NT2/D1 (cell line): ENCODE data around the gene CTPS2.

Experiments used
- DNase-seq: peaks from one replicate; pipeline ENCODE4 v3.0.0-alpha.2; 2011; ENCODE audit warnings: low read depth, low spot score
- H3K27me3 ChIP-seq: 2 replicates; pipeline ENCODE4 v1.6.0; 2011; ENCODE audit warnings: mild to moderate bottlenecking; ENCODE audit not compliant: insufficient read length, insufficient read depth
- H3K36me3 ChIP-seq: 2 replicates; pipeline ENCODE4 v1.6.1; 2011; ENCODE audit warnings: mild to moderate bottlenecking, low read length, mixed read lengths; ENCODE audit not compliant: insufficient read depth, insufficient read length
- H3K4me1 ChIP-seq: 2 replicates; pipeline ENCODE4 v1.5.1; 2011; ENCODE audit not compliant: insufficient read depth, insufficient read length
- H3K4me3 ChIP-seq: 2 replicates; pipeline ENCODE4 v1.5.1; 2011; ENCODE audit warnings: low read depth; ENCODE audit not compliant: insufficient read length
- H3K9ac ChIP-seq: 2 replicates; pipeline ENCODE4 v1.6.0; 2011; ENCODE audit warnings: low read depth; ENCODE audit not compliant: insufficient read length
- H3K9me3 ChIP-seq: 2 replicates; pipeline ENCODE4 v1.5.1; 2011; ENCODE audit warnings: mild to moderate bottlenecking, low read length; ENCODE audit not compliant: insufficient read depth
- SUZ12 ChIP-seq: IDR thresholded peaks from 2 replicates; pipeline ENCODE4 v1.6.1; 2011; ENCODE audit not compliant: insufficient read length, insufficient read depth; ENCODE audit errors: extremely low read depth
- YY1 ChIP-seq: IDR thresholded peaks from 2 replicates; pipeline ENCODE4 v1.6.1; 2011; ENCODE audit not compliant: insufficient read length, insufficient read depth
- ZNF274 ChIP-seq: IDR thresholded peaks from 2 replicates; pipeline ENCODE4 v1.6.1; 2011; ENCODE audit warnings: mild to moderate bottlenecking, low read depth, low read length

The CTPS2 gene

DNA sequence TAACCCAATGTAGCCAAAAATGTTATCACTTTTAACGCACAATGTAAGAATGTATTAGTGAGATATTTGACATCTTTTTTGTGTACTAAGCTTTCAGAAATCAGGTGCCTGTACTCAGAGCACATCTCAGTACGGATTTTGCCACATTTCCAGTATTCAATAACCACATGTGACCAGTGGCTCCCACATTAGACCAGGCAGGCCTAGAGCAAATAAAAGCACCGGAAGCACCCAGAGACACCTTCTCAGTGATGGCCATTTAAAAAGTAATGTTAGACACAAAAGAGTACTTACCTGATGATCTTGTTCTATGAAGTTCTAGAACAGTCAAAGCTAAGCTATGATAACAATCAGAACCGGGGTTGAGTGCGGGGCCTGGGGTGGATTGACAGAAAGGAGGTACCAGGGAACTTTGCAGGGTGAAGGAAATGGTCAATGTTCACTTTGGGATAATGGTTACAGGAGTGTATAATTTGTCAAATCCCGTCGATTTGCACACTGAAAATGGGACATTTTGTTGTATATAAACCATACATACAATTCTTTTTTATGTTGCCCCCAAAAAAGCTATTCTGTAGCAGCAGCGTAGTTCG, 1.2 kb downstream of the CTPS2 start:
- H3K9ac ChIP-seq = peak overlapping the region; percentile 94

DNA sequence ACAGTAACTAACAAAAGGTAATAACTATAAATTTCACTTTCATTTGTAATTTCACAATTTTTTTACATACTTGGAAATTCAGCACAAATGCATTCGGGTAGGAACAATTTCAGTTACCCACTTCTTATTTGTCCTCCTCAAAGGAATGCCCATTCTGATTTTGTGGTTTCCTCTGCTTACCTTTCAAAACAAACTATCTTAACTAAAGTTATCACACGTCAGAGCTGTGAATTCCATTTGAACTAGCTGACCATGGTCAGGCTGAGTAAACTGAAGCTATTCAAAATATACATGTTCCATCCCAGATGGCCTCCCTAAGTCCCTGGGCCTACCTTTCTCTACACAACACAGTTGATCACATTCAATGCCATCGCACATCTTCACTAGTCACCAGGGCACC, 4.5 kb downstream of the CTPS2 start:
- H3K36me3 ChIP-seq = peaks cover 8% of the 10 kb centered on the region
- TF ChIP-seq YY1 (no peak), ZNF274 (no peak), SUZ12 (no peak)
- no peaks in the 10 kb centered on the region for H3K9me3 ChIP-seq
- no peak overlapping the region for H3K9ac ChIP-seq
- H3K4me1 ChIP-seq = no peaks in the 10 kb centered on the region
- no peaks in the 10 kb centered on the region for H3K27me3 ChIP-seq
- no peak for DNase-seq
- no peak overlapping the region for H3K4me3 ChIP-seq

More for the DNA sequence above, 1.2 kb downstream of the CTPS2 start:
- Histone ChIP-seq H3K27me3 (no peaks in the 10 kb centered on the region), H3K9me3 (no peaks in the 10 kb centered on the region), H3K36me3 (peaks cover 8% of the 10 kb centered on the region), H3K4me1 (no peaks in the 10 kb centered on the region), H3K4me3 (peak overlapping the region; percentile 70)
- TF ChIP-seq ZNF274 = no peak
- TF ChIP-seq SUZ12 = no peak
- no peak for TF ChIP-seq YY1
- DNase-seq = no peak

DNA sequence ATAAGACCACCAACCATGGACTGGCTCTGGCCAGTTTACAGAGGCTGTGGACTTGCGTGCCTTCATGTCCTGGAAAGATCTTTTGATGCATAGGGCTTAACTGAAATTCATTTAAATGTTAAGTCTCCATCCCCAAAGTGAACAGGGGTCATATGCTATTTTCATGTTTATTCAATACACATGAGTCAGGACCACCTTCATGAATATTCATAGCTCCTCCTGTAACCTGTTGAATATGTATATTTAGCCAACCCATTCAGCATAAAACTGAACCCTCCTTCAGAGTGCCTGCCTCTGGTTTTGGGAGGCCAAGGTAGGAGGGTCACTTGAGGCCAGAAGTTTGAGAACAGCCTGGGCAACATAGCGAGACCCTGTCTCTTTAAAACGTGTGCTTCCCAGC, 7.1 kb downstream of the CTPS2 start:
- no peak for DNase-seq
- no peak for TF ChIP-seq YY1
- Histone ChIP-seq H3K36me3 (peaks cover 21% of the 10 kb centered on the region), H3K9ac (no peak overlapping the region), H3K4me3 (no peak overlapping the region), H3K4me1 (no peaks in the 10 kb centered on the region), H3K27me3 (no peaks in the 10 kb centered on the region), H3K9me3 (no peaks in the 10 kb centered on the region)

DNA sequence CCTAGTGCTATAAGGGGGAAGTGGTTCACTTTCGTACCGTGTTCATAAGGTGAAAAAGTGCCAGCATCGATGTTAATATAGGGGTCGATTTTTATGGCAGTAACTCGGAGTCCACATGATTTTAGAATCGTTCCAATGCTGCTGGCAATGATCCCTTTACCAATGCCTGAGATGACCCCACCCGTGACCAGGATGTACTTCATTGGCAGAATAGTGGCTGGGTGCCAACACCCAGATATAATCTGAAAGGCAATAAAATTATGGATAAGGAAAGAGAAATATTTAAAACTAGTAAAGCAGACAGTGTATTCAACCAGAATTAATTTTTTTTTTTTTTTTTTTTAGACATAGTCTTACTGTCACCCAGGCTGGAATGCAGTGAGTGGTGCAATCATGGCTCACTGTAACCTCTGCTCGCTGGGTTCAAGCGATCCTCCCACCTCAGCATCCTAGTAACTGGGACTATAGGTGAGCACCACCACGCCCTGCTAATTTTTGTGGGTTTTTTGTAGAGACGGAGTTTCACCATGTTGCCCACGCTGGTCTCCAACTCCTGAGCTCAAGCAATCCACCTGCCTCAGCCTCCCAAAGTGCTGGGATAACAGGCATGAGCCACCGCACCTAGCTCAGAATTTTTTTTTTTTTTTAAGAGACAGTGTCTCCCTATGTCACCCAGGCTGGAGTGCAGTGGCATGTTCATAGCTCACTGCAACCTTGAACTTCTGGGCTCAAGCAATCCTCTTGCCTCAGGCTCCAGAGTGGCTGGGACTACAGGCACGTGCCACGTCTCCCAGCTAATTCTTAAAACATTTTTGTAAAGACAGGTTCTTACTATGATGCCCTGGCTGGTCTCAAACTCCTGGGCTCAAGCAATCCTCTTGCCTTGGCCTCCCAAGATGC, 9.5 kb downstream of the CTPS2 start:
- Histone ChIP-seq H3K9me3 (no peaks in the 10 kb centered on the region), H3K4me1 (no peaks in the 10 kb centered on the region), H3K36me3 (peaks cover 28% of the 10 kb centered on the region), H3K27me3 (no peaks in the 10 kb centered on the region), H3K4me3 (no peak overlapping the region), H3K9ac (no peak overlapping the region)
- no peak for DNase-seq
- TF ChIP-seq YY1 (no peak), ZNF274 (no peak), SUZ12 (no peak)

DNA sequence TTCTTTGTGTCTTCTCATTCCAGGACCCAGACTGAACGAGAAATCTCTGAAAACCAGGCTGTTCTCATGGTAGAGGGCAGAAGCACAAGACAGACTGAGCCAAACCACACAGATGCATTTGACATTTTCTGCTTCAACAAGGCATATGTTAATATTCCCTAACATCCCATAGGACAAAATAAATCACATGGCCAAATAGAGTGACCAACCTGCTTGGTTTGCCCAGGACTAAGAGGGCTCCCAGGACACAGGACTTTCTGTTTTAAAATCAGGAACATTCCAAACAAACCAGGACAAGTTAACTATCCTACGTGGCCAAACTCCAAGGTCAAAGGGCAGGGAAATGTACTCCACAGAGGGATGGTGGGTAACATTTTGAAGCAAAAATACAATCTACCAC, 11.7 kb downstream of the CTPS2 start:
- DNase-seq = no peak
- Histone ChIP-seq H3K4me3 (no peak overlapping the region), H3K36me3 (peaks cover 42% of the 10 kb centered on the region), H3K9ac (no peak overlapping the region), H3K4me1 (no peaks in the 10 kb centered on the region), H3K9me3 (no peaks in the 10 kb centered on the region), H3K27me3 (no peaks in the 10 kb centered on the region)
- TF ChIP-seq YY1 (no peak), SUZ12 (no peak), ZNF274 (no peak)

DNA sequence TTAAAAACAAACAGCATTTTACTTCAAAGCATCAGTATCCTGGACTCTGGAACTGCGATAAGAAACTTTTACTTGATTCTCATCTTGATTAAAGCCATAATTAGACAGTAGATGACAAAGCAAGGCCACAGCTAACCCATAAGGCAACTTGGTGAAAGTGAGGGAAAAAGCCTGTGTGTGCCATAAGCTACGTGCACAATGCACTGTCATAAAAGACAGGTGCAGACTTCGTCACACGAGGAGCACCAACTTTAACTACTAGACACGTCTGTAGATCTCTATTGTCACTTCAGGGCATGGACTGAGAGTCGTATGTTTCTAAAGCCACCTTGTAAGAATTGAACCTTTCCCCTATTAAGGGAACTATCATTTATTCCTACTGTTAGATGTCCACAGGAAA, 13.1 kb downstream of the CTPS2 start:
- no peak for TF ChIP-seq SUZ12
- TF ChIP-seq YY1 = no peak
- TF ChIP-seq ZNF274 = no peak
- DNase-seq = no peak
- Histone ChIP-seq H3K36me3 (peaks cover 46% of the 10 kb centered on the region), H3K27me3 (no peaks in the 10 kb centered on the region), H3K4me1 (no peaks in the 10 kb centered on the region), H3K9me3 (no peaks in the 10 kb centered on the region), H3K9ac (no peak overlapping the region), H3K4me3 (no peak overlapping the region)

DNA sequence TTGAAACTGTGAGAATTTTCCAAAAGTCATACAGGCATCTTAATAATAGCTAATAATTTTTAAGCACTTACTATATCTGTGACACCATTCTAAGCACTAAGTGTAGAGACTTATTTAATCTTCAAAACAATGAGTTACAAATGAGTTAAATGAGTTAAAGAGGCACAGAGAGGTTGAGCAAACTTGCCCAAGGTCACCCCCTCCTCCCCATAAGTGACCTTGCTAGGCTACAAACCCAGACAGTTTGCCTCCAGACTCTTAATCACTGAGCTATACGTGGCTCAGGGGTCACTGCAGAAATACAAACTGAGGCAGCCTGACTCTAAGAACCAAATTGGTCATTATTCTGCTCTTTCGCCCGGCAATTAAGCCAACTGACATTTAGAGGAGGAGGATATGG, 15.5 kb downstream of the CTPS2 start:
- Histone ChIP-seq H3K4me1 (no peaks in the 10 kb centered on the region), H3K27me3 (no peaks in the 10 kb centered on the region), H3K36me3 (peaks cover 62% of the 10 kb centered on the region), H3K9ac (no peak overlapping the region), H3K9me3 (no peaks in the 10 kb centered on the region), H3K4me3 (no peak overlapping the region)
- no peak for TF ChIP-seq ZNF274
- no peak for TF ChIP-seq YY1
- TF ChIP-seq SUZ12 = no peak
- DNase-seq = no peak
